Daoy (cell line): ENCODE results near the gene KAZN. TPM values are rescaled to one million over a fixed set of nuclear protein-coding genes. Genes with fewer than 3 reads are reported as not detected.
A peak's percentile ranks its signal among the peaks of the same experiment; 100 is the strongest.

Source experiments
- DNase-seq: peaks from one replicate; pipeline ENCODE4 v3.0.0-alpha.2; 2015; ENCODE audit warnings: low read depth
- total RNA-seq: library from RNA; depleted of rRNA; stranded (reverse); fragments of >200 nt; shearing (Covaris generic); gene quantifications from 2 replicates; pipeline ENCODE4 v1.2.3, GENCODE V29; 2014

Gene KAZN
- total RNA-seq, 1 experiment from 2014 or later = 6.3 TPM

GRCh38 chr1:14977338-14977931 is 378.9 kb downstream of the KAZN start:
- DNase-seq = no peak

GRCh38 chr1:14980621-14981218 is 382.2 kb downstream of the KAZN start:
- peak; percentile 56 for DNase-seq

GRCh38 chr1:14982029-14982428 is 383.5 kb downstream of the KAZN start:
- no peak for DNase-seq

DNA sequence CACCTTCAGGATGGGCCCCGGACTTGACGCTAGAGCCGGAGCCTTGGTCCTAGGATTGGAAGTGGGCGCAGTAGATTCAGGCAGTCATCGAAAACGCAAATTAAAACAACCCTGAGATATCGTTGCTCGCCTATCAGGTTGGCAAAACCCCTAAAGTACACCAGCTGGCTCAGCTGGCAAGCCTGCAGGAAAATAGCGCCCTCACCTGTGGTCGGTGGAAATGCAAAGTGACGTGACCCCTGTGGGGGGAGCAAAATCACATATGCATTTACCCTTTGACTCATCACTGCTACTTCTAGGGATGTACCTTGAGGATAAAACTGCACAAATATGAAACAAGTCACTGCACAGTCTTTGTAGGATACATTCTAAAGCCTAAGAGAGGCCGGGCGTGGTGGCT is 384.8 kb downstream of the KAZN start:
- DNase-seq = no peak

GRCh38 chr1:14986168-14986567 is 387.7 kb downstream of the KAZN start:
- no peak for DNase-seq

GRCh38 chr1:14987829-14988603 is 389.5 kb downstream of the KAZN start:
- DNase-seq = no peak

GRCh38 chr1:14988636-14989035 is 390.2 kb downstream of the KAZN start:
- DNase-seq = no peak

GRCh38 chr1:14989931-14990728 is 391.6 kb downstream of the KAZN start:
- DNase-seq = no peak

DNA sequence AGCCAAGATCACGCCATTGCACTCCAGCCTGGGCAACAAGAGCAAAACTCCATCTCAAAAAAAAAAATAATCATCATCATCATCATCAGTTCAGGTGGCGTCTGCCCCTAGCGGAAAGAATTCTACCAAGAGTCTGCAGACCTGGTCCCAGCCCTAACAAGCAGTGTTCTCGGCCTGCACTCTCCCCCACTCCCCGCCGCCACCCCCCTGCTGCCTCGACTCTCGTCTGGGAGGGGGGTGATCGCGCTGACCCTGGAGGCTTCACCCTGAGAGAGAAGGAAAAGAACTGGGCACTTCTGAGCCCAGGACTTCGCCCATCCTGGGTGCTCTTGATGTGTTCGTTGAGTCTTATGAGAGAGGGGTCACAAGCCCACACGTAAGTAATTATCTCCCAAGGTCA is 394.9 kb downstream of the KAZN start:
- DNase-seq = no peak

GRCh38 chr1:14994148-14994547 is 395.7 kb downstream of the KAZN start:
- DNase-seq = no peak

DNA sequence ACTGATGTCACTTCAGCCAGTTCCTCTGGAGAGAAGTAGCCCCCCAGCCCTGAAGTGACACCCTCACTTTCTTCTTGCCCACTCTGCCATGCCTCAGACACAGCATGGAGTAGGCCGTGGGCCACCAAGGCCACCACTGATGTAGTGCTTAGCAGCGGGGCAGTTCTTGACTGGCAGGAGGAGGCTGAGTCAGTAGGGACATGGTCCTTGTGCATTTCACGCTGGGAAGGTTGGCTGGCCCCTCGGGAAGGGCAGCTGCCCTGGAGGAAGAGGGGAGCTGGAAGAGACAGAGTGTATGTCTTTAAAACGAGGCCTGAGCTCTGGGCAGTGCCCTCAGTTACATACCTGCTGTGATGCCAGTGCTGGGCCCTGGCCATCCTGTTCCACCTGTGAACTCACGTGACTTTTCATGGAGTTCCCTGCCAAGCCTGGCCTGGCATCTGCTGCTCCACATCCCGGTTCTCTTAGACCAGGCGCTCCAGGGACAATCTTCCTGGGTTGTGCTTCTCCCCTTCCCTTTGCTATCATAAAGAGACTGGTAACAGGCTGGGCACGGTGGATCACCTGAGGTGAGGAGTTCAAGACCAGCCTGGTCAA is 396.5 kb downstream of the KAZN start:
- DNase-seq = no peak

DNA sequence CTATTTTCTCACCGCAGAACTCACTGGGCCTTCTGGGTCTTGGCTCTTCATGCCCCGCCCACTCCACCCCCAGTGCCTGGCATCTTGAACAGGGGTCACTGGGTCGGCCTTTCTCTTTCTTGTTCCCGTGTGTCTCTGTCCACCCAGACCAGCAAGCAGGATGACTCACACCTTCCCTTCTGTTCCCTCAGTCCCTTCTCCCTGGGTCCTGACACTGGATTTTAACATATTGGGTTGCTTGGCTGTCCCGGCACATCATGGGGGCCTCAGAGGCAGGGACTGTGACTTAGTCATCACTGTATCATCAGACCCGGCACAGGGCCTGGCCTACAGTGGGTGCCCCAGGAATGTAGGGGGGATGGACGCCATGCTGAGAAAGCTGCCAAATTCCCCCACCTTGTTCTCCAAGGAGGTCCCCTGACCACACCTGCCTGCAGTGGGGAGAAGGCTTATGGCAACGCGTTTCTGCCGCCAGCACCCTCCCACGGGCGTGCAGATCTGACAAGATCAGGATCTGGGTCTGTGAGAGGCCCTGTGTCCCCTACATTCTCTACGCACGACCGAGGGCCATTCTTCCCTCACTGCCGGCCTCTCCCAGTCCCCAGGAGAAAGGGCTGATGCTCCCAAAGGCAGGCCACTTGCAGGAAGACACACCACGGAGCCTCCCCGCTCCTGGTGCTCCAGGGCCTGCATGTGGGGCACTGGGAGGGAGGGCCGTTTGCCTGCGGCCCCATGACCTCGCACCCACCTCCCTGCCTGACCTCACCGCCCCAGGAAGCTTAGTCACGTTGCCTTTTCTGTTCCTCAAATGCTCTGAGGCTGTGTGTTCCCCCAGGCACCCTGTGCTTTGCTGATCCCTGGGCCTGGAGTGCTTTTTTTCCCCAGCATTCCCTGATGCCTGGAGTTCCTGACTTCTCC is 397.9 kb downstream of the KAZN start:
- DNase-seq = peak; percentile 79

- peak; percentile 40 for DNase-seq
Observed at GRCh38 chr1:14997646-14998276, 399.3 kb downstream of the KAZN start.

DNA sequence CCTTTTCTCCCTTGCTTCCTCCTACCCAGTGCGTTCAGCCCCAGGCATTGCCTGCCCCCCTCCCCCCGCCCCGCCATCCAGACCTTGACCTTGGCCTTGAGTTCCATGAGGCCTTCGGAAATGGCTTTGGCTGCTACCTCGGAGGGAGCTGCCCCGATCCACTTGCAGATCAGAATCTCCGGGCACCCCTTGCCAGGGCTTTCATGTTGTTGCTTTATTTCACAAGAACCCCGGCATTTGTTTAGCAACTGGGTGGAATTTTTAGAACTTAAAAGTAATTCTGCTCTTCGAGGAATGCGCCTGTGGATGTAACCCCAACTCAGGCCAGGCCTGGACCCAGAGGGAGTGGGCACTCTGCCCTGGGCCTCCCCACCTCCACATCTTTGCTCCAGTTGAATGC is 401.0 kb downstream of the KAZN start:
- no peak for DNase-seq

DNA sequence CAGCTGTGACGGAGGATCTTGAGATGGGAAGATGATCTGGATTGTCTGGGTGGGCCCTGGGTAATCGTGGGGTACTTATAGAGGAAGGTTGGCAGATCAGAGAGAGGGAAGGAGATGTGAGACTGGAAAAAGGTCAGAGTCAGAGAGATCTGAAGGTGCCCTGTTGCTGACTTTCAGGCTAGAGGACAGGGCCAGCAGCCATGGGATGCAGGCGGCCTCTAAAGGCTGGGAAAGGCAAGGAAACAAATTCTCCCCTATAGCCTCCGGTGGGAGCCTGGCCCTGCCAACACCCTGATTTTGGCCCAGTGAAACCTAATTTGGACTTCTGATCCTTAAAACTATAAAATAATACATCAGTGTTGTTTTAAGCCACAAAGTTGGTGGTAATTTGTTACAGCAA is 401.5 kb downstream of the KAZN start:
- no peak for DNase-seq

DNA sequence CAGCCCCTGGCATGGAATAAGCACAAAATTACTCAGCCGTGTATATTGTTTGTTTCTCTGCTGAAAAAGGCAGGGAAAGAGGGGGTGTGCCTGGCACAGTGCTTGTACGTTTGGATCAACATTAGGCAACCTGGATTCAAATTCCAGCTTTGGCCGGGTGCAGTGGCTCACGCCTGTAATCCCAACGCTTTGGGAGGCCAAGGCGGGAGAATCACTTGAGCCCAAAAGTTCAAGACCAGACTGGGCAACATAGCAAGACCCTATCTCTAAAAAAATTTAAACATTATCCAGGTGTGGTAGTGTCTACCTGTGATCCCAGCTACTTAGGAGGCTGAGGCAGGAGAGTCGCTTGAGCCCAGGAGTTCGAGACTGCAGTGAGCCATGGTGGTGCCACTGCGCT is 402.2 kb downstream of the KAZN start:
- DNase-seq = no peak

DNA sequence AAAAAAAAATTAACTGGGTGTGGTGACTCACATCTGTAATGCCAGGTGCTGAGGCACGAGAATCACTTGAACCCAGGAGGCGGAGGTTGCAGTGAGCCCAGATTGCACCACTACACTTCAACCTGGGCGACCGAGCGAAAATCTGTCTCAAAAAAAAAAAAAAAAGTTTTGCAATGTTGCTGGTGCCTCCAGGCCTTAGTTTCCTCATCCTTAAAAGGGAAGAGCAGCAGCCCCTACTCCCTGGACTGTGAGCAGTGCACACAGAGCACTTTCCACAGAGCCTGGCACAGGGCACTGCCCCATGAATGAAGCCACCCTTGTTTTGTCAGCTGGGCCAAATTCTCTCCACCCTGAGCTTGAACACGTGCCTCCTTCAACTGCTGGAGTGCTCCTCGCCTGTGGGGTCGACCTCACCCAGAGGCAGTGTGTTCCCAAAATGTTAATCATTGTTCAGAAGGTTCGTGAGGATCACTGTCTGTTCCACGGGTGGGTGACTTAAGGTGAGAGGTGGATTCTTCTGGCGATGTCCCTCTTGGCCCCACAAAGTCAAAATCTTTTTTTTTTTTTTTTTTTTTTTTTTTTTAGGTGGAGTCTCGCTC is 402.9 kb downstream of the KAZN start:
- no peak for DNase-seq

- no peak for DNase-seq
Observed at GRCh38 chr1:15002325-15002724, 403.8 kb downstream of the KAZN start.

GRCh38 chr1:15004396-15004795 is 405.9 kb downstream of the KAZN start:
- DNase-seq = no peak

- DNase-seq = peak; percentile 19
Observed at GRCh38 chr1:15005116-15005515, 406.6 kb downstream of the KAZN start.
